HG03354 (cell line): Measurements from ENCODE around the gene UNKL.
A peak's percentile ranks its signal among the peaks of the same experiment; 100 is the strongest.

Source experiments
- ATAC-seq: cut with Tn5 transposase; IDR thresholded peaks from one replicate; pipeline ENCODE4 v1.9.1; 2021; ENCODE audit warnings: mild to moderate bottlenecking; ENCODE audit not compliant: unreplicated experiment, poor library complexity, severe bottlenecking

The UNKL gene

GRCh38 chr16:1433263-1433560, 18.7 kb upstream of the UNKL start:
- ATAC-seq = no peak

GRCh38 chr16:1432388-1433262, 18.1 kb upstream of the UNKL start:
- no peak for ATAC-seq

- ATAC-seq = no peak
Measured at GRCh38 chr16:1431497-1432270, 17.2 kb upstream of the UNKL start.

GRCh38 chr16:1430759-1431496, 16.4 kb upstream of the UNKL start, which contains the start of gene PERCC1:
TSS of gene PERCC1 (plus strand) at chr16:1431078. CDS start at chr16:1432594, 1,516 bp downstream.
- no peak for ATAC-seq

- ATAC-seq = no peak
Measured at GRCh38 chr16:1430214-1430758, 15.8 kb upstream of the UNKL start.

- no peak for ATAC-seq
Measured at GRCh38 chr16:1429631-1430030, 15.1 kb upstream of the UNKL start.

GRCh38 chr16:1429012-1429411, 14.5 kb upstream of the UNKL start:
- ATAC-seq = no peak

GRCh38 chr16:1428511-1428910, 14.0 kb upstream of the UNKL start:
- no peak for ATAC-seq

GRCh38 chr16:1427473-1428461, 13.3 kb upstream of the UNKL start:
- no peak for ATAC-seq

GRCh38 chr16:1426734-1427471, 12.4 kb upstream of the UNKL start:
- no peak for ATAC-seq

- ATAC-seq = no peak
Measured at GRCh38 chr16:1425616-1426370, 11.3 kb upstream of the UNKL start.

- no peak for ATAC-seq
Measured at GRCh38 chr16:1424028-1424427, 9.5 kb upstream of the UNKL start.

- ATAC-seq = no peak
Measured at GRCh38 chr16:1422076-1422475, 7.6 kb upstream of the UNKL start.

GRCh38 chr16:1420111-1420539, 5.6 kb upstream of the UNKL start:
- ATAC-seq = no peak

- no peak for ATAC-seq
Measured at GRCh38 chr16:1416521-1416941, 2.0 kb upstream of the UNKL start.

GRCh38 chr16:1413684-1414531, 596 bp downstream of the UNKL start:
- peak; percentile 38 for ATAC-seq

GRCh38 chr16:1412847-1413246, 1.7 kb downstream of the UNKL start:
- ATAC-seq = no peak
